Hematopoietic multipotent progenitor cell treated with erythropoietin and hydrocortisone succinate and interleukin-3 and kit ligand, for 4 days (in vitro differentiated cells): ENCODE results near the gene IGF1R.
"Not testable (repeated sequence)": the region's sequence is repeated elsewhere in the genome, so short reads cannot be mapped to it uniquely, and the experiment has no call there.

Experiments used
- DNase-seq: peaks from one replicate; pipeline ENCODE4 v3.0.0-alpha.2; 2015

IGF1R gene

GRCh38 chr15:98647774-98648653 lies at the start of gene IGF1R:
Gene IGF1R (plus strand): TSS chr15:98648539. CDS start chr15:98649582, 1,043 bp downstream.
- DNase-seq = peak; percentile 95

- DNase-seq = peak; percentile 52
These were observed 48.2 kb upstream of the IGF1R start for GRCh38 chr15:98599909-98600691.

GRCh38 chr15:98604983-98605382 lies 43.4 kb upstream of the IGF1R start:
- no peak for DNase-seq

- no peak for DNase-seq
These were observed 39.0 kb upstream of the IGF1R start for GRCh38 chr15:98609144-98609852.

GRCh38 chr15:98610991-98611390 lies 37.3 kb upstream of the IGF1R start:
- no peak for DNase-seq

GRCh38 chr15:98611808-98612207 lies 36.5 kb upstream of the IGF1R start:
- DNase-seq = no peak

- DNase-seq = peak; percentile 24
These were observed 35.7 kb upstream of the IGF1R start for GRCh38 chr15:98612490-98613110.

GRCh38 chr15:98614681-98615080 lies 33.7 kb upstream of the IGF1R start:
- DNase-seq = no peak

- no peak for DNase-seq
These were observed 31.9 kb upstream of the IGF1R start for GRCh38 chr15:98616397-98616796.

- DNase-seq = no peak
These were observed 30.9 kb upstream of the IGF1R start for GRCh38 chr15:98617328-98617980.

- DNase-seq = not testable (repeated sequence)
These were observed 29.8 kb upstream of the IGF1R start for GRCh38 chr15:98618576-98618975.

- DNase-seq = no peak
These were observed 28.3 kb upstream of the IGF1R start for GRCh38 chr15:98620020-98620419.

GRCh38 chr15:98621021-98621420 lies 27.3 kb upstream of the IGF1R start:
- DNase-seq = no peak

- DNase-seq = no peak
These were observed 22.7 kb upstream of the IGF1R start for GRCh38 chr15:98625614-98626013.

GRCh38 chr15:98626153-98626552 lies 22.2 kb upstream of the IGF1R start:
- DNase-seq = no peak

- no peak for DNase-seq
These were observed 20.1 kb upstream of the IGF1R start for GRCh38 chr15:98628216-98628615.

- DNase-seq = no peak
These were observed 12.5 kb upstream of the IGF1R start for GRCh38 chr15:98635848-98636247.

GRCh38 chr15:98643115-98643514 lies 5.2 kb upstream of the IGF1R start:
- DNase-seq = peak; percentile 51

- no peak for DNase-seq
These were observed 1.8 kb upstream of the IGF1R start for GRCh38 chr15:98646546-98647025.

GRCh38 chr15:98647026-98647773 lies 1.1 kb upstream of the IGF1R start:
- DNase-seq = peak; percentile 81
